Activated CD4-positive, alpha-beta T cell treated with anti-CD3 and anti-CD28 coated beads, Interleukin-2, Interleukin-4, amounts not matched to agents 100 ng/mL and 50 ng/mL, durations not matched to agents 16 hours and 8 hours (primary cell): ENCODE measurements around the gene CST8.
"Not testable (repeated sequence)": the region's sequence is repeated elsewhere in the genome, so short reads cannot be mapped to it uniquely, and the experiment has no call there.

Source experiments
- DNase-seq: peaks from one replicate; pipeline ENCODE4 v3.0.0-alpha.2; 2020; ENCODE audit warnings: low spot score

Gene CST8, protein sequence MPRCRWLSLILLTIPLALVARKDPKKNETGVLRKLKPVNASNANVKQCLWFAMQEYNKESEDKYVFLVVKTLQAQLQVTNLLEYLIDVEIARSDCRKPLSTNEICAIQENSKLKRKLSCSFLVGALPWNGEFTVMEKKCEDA

DNA sequence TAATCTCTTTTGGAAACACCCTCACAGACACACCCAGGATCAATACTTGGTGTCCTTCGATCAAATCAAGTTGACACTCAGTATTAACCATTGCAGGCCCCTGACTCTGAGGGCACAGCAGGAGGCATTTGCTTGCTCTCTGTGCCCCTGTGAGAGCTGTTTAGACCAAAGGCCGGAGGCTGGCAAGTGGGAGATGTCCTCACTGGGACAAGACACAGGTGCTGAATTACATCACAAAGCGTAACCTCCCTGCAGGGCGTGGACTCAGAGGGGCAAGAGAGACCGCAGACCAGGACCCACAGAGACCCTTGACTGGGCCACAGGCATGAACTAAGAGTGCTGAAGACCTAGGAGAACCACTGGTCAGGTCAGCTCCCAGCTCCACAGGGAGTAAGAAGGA is at the start of gene CST8:
CST8 (plus strand) TSS at position 301 of the 400 bp plus-strand sequence. CDS start 551 bp downstream, outside the sequence.
- no peak for DNase-seq

- DNase-seq = peak; percentile 65
Measured at GRCh38 chr20:23441850-23442313, 49.0 kb upstream of the CST8 start.

- no peak for DNase-seq
Measured at GRCh38 chr20:23442436-23442835, 48.5 kb upstream of the CST8 start.

DNA sequence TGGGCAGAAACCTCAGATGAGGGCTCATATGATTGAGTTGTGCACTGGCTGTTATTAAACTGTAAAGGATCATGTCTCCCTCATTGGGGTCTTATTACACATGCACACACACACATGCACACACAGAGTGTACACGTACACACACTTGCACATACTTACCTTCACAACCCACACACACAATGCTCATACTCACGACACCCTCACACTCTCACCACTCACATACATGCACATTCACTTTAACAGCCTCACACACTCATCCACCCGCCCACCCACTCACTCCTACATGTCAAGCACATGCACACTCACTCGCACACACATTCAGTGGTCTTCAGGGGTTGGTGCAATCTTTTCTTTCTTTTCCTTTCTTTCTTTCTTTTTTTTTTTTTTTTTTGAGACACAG is 46.1 kb upstream of the CST8 start:
- DNase-seq = no peak

- DNase-seq = no peak
Measured at GRCh38 chr20:23445596-23446217, 45.2 kb upstream of the CST8 start.

DNA sequence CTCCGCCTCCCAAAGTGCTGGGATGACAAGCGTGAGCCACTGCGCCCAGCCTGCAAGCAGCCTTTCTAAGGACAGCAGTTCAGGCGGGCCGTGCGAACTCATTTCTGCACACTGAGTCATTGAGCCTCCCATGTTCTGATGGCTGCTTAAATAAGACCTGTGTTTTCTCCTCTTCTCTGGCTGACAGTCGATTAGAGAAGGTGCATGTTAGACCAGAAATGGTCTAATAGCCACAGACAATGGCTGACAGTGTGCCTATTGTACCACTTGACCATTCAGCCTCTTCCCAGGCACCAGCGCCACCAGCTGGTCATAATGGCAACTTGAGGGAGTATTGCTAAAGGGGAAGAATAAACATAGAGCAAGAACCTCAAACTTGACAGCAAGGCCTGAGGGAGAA is 44.4 kb upstream of the CST8 start:
- peak; percentile 41 for DNase-seq

DNA sequence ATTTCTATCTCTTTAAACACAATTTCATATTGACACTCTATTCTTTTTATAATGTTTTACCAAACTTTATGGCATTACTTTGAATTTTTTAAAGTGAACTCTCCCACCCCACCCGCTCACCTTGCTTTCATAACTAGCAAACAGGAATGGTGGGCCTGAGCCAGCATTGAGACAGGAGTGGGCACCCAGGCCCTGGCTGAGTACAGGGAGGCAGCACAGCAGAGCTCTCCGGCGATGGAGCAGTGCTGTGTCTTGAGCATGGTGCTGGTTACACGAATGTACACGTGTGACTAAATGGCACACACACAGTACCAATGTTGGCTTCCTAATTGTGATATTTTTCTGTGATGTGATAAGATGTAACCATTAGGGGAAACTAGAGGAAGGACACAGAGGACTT is 42.8 kb upstream of the CST8 start:
- DNase-seq = no peak

DNA sequence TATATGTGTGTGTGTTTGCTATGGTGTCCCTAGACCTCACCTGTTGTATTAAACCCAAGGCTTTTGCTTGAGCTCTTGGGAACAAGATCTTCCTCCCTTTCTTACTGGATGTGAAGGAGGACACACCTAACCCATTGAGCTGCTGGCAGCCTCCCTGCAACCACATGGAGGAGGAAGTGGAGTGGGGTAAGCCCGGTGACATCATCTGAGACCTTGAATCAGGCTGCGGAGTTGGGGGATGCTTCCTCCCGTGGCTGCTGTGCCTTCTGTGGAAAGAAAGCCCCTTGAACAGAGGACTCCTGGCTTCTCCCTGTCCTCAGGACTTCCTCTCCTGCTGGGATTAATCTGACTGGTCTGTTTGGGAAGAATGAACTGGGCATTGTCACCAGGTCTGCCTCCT is 41.5 kb upstream of the CST8 start:
- DNase-seq = no peak

- DNase-seq = no peak
Measured at GRCh38 chr20:23450877-23451276, 40.0 kb upstream of the CST8 start.

GRCh38 chr20:23451956-23452487 is 38.9 kb upstream of the CST8 start:
- no peak for DNase-seq

DNA sequence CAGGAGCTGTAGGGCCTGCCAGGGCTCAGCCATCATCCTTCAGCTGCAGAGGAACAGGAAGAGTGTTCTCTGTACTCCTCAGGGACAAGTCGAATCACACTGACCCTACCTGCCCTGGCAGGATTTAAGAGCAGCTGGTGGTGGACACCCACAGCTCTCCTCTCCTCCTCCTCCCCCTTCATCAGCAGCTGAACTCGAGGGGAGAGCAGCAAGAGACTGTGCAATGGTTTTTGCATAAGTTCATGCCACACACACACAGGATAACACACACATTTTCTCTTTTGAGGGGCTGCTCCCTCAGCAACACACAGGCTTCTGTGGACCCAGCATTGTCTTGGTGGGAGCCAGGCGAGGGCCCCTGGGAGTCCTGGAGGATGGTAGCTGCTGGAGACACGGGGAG is 38.1 kb upstream of the CST8 start, which contains the start of gene CST11:
CST11 (minus strand) TSS at position 101 of the 400 bp plus-strand sequence; CDS start at position 36, 65 bp downstream.
- no peak for DNase-seq

DNA sequence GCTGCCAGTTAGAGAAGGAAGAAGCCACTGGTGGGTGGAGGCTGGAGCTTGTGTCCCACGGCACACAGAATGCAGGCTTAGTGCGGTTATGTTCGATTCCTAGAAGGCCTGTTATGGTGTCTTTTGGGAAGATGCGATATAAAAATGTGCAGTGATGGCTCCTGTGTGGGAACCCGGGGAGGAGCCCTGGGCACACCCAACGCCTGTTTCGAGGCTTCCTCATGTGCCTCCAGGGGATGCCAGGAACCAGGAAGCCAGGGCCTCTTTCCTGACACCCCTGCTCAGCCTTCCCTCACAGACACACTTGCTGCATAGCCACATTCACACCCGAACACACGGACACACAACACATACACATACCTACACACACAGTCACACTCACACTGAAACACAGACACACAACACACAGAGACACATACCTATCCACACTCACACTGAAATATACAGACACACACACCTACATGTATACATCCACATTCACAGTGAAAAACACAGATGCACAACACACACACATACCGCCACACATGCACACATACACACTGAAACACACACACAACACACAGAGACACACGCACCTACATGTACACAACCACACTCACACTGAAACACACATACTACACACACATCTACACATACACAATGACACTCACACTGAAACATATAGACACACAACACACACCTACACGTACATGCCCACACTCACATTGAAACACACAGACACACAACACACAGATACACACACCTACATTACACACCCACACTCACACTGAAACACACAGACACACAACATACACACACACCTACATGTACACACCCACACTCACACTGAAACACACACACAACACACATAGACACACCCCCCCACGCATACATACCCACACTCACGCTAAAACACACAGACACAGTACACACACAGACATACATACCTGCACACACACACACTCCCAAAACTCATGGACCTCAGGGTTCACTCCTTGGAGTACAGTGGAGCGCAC is 37.1 kb upstream of the CST8 start:
- no peak for DNase-seq

- DNase-seq = no peak
Measured at GRCh38 chr20:23454816-23455215, 36.1 kb upstream of the CST8 start.

GRCh38 chr20:23455639-23456038 is 35.3 kb upstream of the CST8 start:
- no peak for DNase-seq

- DNase-seq = no peak
Measured at GRCh38 chr20:23456409-23456808, 34.5 kb upstream of the CST8 start.

GRCh38 chr20:23456873-23457272 is 34.0 kb upstream of the CST8 start:
- no peak for DNase-seq

DNA sequence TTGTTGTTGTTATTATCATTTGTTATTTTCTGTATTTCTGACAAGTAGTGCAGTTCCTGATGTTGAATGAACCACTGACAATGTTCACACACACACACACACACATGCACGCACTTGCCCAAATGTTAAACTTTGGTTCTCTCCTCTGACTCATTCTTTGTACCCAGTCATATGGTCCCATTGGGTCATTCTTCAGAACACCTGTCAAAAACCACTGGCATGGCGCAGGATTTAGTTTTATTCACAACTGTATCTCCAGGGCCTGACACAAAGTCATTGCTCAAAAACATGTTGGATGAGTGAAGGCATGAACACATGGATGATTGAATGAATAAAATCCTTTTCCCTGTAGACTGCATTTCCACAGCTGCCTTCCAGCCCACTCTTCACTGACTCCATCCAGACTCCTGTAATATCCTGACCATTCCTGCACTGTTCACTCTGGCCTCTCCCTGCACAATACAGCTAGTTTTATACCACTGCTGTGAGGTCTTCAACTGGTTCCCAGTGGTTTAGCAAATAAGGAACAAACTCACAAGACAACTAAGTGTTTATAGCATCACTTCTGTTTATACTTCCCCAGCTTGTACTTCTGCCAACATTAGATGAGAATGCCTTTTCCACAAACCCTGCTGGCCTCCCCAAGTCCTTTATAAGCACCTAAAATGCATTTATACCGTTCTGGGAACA is 31.3 kb upstream of the CST8 start:
- DNase-seq = no peak

DNA sequence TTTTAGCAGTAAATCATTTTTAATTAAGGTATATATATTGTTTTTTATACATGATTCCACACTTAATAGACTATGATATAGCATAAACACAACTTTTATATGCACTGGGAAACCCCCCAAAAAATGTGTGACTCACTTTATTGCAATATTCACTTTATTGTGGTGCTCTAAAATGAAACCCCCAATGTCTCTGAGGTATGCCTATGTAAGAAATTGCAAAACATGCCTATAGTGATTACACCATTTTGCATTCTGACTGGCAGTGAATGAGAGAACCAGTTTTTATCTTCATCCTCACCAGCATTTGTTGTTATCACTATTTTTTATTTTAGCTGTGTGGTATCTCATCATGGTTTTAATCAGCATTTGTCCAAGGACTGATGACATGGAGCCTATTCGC is 29.7 kb upstream of the CST8 start:
- no peak for DNase-seq

DNA sequence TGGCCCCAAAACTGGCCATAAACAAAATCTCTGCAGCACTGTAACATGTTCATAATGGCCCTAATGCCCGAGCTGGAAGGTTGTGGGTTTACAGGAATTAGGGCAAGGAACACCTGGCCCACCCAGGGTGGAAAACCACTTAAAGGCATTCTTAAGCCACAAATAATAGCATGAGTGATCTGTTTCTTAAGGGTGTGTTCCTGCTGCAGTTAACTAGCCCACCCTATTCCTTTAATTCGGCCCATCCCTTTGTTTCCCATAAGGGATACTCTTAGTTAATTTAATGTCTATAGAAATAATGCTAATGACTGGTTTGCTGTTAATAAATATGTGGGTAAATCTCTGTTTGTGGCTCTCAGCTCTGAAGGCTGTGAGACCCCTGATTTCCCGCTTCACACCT is 24.0 kb upstream of the CST8 start:
- DNase-seq = not testable (repeated sequence)

GRCh38 chr20:23472306-23472705 is 18.6 kb upstream of the CST8 start:
- not testable (repeated sequence) for DNase-seq

DNA sequence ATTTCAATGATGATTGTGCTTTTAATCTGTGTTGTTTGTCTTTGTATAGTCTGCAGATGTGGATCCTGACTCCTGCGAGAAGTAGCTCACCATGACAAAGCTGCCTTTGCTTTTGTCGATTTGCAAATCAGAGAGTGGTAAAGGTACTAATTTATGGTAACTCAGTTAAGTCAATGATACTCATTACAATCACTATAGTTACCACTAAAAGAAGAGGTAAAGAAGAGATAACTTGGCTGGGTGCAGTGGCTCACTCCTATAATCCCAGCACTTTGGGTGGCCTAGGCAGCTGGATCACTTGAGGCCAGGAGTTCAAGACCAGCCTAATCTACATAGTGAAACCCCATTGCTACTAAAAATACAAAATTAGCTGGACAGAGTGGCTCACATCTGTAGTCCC is 17.6 kb upstream of the CST8 start:
- not testable (repeated sequence) for DNase-seq

DNA sequence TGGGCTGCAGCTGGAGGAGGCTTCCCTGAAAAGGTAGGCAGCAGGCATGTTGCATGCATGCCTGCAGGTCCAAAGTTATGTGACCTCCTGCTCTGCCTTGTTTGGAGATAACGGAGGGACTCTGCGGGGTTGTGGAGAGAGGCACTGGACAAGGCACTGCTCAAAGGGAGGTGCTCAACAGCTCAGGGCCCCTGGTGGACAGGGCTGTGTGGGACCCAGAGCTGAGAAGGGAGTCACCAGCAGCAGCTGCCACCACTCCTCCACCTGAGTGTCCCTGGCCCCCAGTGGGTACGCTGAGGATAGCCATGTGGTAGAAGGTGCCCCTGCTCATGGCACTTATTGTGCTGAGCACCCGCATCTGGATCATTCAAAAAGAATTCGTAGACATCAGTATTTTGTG is 15.5 kb upstream of the CST8 start:
- no peak for DNase-seq
